ENCODE data around the gene ADAMTS4.

- TF ChIP-seq RCOR1 (IDR thresholded peaks at IDR 0.05; ENCODE audit: insufficient replicate concordance, low read length) (no peak), MAFK (IDR thresholded peaks at IDR 0.05; ENCODE audit: low read depth, low read length) (no peak)
Measured at GRCh38 chr1:161196521-161197451, 2.1 kb downstream of the ADAMTS4 start.

Measured in IMR-90 (cell line).